GM19438 (cell line): ENCODE measurements around the gene B4GALT3.

ENCODE experiments used
- ATAC-seq: cut with Tn5 transposase; IDR thresholded peaks from one replicate; pipeline ENCODE4 v1.9.1; 2021; ENCODE audit warnings: low read depth; ENCODE audit not compliant: unreplicated experiment

The B4GALT3 gene

GRCh38 chr1:161131523-161132409, 45.5 kb downstream of the B4GALT3 start:
- no peak for ATAC-seq

GRCh38 chr1:161130266-161130665, 47.0 kb downstream of the B4GALT3 start:
- ATAC-seq = no peak

- ATAC-seq = no peak
These were observed 48.5 kb downstream of the B4GALT3 start for GRCh38 chr1:161128591-161129420.

GRCh38 chr1:161127649-161128048, 49.7 kb downstream of the B4GALT3 start:
- no peak for ATAC-seq

DNA sequence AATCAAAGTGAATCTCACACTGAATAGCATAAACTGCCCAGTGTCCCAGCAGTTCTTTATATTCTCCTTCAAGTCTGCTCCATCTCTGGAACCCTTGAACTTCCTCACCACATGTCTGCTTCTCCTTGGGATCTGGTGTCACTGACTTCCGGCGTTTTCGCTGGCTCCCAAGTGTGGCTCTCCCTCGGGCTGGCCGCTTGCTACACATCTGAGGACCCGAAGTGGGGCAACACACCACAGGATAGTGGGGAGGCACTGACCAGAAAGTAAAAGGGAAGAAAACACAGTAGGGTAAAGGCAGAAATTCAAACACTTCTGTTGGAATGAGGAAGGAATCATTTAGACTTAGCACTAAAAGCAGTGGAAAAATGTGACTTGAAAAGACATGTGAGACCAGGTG, 54.3 kb downstream of the B4GALT3 start:
- no peak for ATAC-seq

DNA sequence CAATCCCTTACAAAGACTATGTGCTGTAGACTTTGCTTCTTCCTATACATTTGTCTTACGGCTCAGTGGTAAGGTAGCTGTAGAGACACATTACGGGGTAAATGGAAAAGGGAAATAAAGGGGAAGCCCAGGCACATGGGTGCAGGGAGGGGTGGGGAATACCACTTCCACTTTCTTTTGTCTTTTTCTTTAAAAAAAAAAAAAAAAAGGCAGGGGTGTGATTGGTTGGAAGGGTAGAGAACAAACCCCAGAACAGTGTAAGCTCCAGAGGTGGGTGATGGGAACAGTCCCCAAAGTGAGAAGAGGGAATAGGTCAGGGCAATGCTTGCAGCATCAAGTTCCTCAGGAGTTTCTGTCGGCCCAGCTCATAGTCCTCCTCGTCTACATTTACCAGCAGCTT, 55.5 kb downstream of the B4GALT3 start:
- ATAC-seq = no peak
